Mononuclear cell (primary cell): ENCODE results near the gene PSMB9. TPM values are rescaled to one million over a fixed set of nuclear protein-coding genes. Genes with fewer than 3 reads are reported as not detected.

Experiments
- H3K27me3 ChIP-seq: 2 replicates; pipeline ENCODE4 v1.6.0; 2011; ENCODE audit warnings: low read length, control low read depth; ENCODE audit not compliant: insufficient read depth
- H3K4me1 ChIP-seq: 2 replicates; pipeline ENCODE4 v1.5.1; 2011; ENCODE audit warnings: mild to moderate bottlenecking, low read length, control low read depth; ENCODE audit not compliant: insufficient read depth
- H3K4me3 ChIP-seq: 2 replicates; pipeline ENCODE4 v1.5.1; 2011; ENCODE audit warnings: mild to moderate bottlenecking, low read length, moderate library complexity
- H3K9me3 ChIP-seq: 2 replicates; pipeline ENCODE4 v1.5.1; 2011; ENCODE audit warnings: low read depth, mild to moderate bottlenecking, control low read depth, low read length
- total RNA-seq: library from RNA; depleted of rRNA; stranded (reverse); fragments of >200 nt; gene quantifications from one replicate; pipeline ENCODE4 v1.2.3, GENCODE V29; 2012

Gene PSMB9
- total RNA-seq, 1 donor, result 18.7 TPM

GRCh38 chr6:32845384-32845884 lies 8.6 kb upstream of the PSMB9 start:
- Histone ChIP-seq H3K4me1 (peaks cover 82% of the 10 kb centered on the region), H3K9me3 (no peaks in the 10 kb centered on the region), H3K4me3 (peak overlapping the region; percentile 78), H3K27me3 (no peaks in the 10 kb centered on the region)

DNA sequence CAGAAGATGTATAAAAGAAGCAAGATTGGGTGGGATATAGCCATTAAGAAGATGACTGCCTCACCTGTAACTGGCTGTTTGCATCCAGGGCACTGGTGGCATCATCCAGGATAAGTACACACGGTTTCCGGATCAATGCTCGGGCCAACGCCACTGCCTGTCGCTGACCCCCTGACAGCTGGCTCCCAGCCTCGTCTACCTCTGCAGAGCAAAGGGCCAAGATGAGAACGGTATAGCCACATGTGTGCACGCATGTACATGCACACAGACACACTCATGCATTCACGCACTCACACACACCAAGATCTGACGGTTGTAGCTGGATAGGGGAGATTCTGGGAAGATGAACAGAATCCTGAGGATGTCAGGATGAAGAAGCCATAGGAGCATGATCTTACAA lies 7.0 kb upstream of the PSMB9 start:
- H3K4me1 ChIP-seq, result peaks cover 82% of the 10 kb centered on the region
- no peaks in the 10 kb centered on the region for H3K9me3 ChIP-seq
- H3K4me3 ChIP-seq, result no peak overlapping the region
- no peaks in the 10 kb centered on the region for H3K27me3 ChIP-seq

DNA sequence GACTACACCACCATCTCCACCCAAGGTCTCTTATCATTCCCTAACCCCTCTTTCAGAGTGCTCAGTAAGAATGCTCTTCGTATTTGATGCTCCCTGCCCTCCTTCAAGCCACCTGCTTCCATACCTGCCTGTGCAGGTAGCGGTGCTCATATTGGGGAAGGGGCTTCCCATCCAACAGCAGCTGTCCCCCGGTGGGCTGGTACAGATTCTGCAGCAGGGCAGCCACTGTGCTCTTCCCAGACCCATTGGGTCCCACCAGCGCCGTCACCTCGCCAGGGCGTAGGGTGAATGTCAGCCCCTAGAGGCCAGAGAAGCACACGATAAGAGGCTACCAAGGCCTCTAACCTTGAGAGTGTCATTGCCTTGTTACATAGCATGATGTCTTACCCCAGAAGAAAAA lies 6.2 kb upstream of the PSMB9 start:
- Histone ChIP-seq H3K9me3 (no peaks in the 10 kb centered on the region), H3K4me1 (peaks cover 80% of the 10 kb centered on the region), H3K27me3 (no peaks in the 10 kb centered on the region), H3K4me3 (no peak overlapping the region)

GRCh38 chr6:32849126-32849525 lies 4.9 kb upstream of the PSMB9 start:
- Histone ChIP-seq H3K4me3 (no peak overlapping the region), H3K4me1 (peaks cover 75% of the 10 kb centered on the region), H3K27me3 (no peaks in the 10 kb centered on the region), H3K9me3 (no peaks in the 10 kb centered on the region)

DNA sequence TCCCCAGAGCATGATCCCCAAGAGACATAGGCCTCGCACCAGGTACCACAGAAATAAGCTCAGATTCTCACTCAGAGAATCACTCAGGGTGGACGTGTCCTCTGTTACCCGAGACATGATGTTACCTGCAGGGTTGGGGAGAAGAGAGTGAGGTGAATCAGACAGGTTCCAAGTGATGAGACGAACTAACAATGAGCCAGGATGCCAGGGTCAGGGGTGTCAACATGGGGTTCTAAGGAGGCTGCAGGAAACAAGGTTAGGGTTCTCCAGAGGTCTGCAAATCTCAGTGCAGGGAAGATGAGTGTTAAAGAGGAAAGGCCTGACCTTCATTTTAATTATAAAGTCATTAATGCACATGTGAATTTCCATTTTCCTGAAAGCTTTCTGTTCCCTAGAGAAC lies 3.0 kb upstream of the PSMB9 start:
- no peak overlapping the region for H3K4me3 ChIP-seq
- H3K27me3 ChIP-seq, result no peaks in the 10 kb centered on the region
- no peaks in the 10 kb centered on the region for H3K9me3 ChIP-seq
- H3K4me1 ChIP-seq, result peaks cover 80% of the 10 kb centered on the region

- Histone ChIP-seq H3K9me3 (no peaks in the 10 kb centered on the region), H3K4me1 (peaks cover 80% of the 10 kb centered on the region), H3K4me3 (peak overlapping the region; percentile 95), H3K27me3 (no peaks in the 10 kb centered on the region)
Observed at GRCh38 chr6:32852018-32852843, 1.8 kb upstream of the PSMB9 start.

DNA sequence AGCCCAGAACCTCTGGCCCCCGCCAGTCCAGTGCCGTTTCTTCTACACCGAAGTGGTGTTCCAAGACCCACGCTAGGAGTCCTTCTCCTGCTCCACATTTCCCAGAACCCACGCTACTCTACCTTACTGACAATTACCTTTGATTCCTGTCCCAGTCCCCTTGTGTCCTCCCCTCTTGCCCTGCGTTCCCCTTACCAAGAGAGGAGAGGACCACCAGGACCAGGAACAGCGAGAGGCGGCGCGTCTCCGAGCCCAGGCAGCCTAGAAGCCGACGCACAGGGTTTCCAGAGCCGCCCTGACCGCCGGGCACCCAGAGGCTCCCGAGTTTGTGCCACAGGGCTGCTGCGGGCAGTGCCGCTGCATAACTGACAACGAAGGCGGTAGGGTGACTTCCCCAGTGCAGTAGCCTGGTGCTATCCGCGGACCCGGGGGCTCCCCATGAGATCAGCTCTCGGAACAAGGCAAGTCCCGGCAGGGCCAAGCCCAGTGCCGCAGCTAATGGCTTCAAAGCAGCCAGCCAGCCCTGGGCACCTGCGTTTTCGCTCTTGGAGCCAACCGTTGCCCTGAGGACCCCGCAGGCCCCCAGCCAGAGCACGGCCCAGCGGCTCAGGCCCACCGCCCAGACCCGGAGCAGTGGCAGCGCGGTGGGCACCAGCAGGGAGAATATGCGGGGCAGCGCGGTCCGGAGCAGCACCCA lies 1.0 kb upstream of the PSMB9 start:
- peak overlapping the region; percentile 95 for H3K4me3 ChIP-seq
- H3K9me3 ChIP-seq, result no peaks in the 10 kb centered on the region
- H3K4me1 ChIP-seq, result peaks cover 78% of the 10 kb centered on the region
- H3K27me3 ChIP-seq, result no peaks in the 10 kb centered on the region

GRCh38 chr6:32854376-32855178 lies 585 bp downstream of the PSMB9 start:
- Histone ChIP-seq H3K4me1 (peaks cover 73% of the 10 kb centered on the region), H3K4me3 (peak overlapping the region; percentile 95), H3K9me3 (no peaks in the 10 kb centered on the region), H3K27me3 (no peaks in the 10 kb centered on the region)

GRCh38 chr6:32855467-32856174 lies 1.6 kb downstream of the PSMB9 start:
- Histone ChIP-seq H3K4me1 (peaks cover 62% of the 10 kb centered on the region), H3K27me3 (no peaks in the 10 kb centered on the region), H3K9me3 (no peaks in the 10 kb centered on the region), H3K4me3 (peak overlapping the region; percentile 95)

GRCh38 chr6:32857156-32857891 lies 3.3 kb downstream of the PSMB9 start:
- H3K27me3 ChIP-seq, result no peaks in the 10 kb centered on the region
- peaks cover 51% of the 10 kb centered on the region for H3K4me1 ChIP-seq
- H3K9me3 ChIP-seq, result no peaks in the 10 kb centered on the region
- H3K4me3 ChIP-seq, result no peak overlapping the region

GRCh38 chr6:32858194-32858593 lies 4.2 kb downstream of the PSMB9 start:
- H3K4me1 ChIP-seq, result peaks cover 53% of the 10 kb centered on the region
- no peaks in the 10 kb centered on the region for H3K27me3 ChIP-seq
- H3K4me3 ChIP-seq, result no peak overlapping the region
- H3K9me3 ChIP-seq, result no peaks in the 10 kb centered on the region

GRCh38 chr6:32860674-32861073 lies 6.7 kb downstream of the PSMB9 start:
- Histone ChIP-seq H3K4me1 (peaks cover 44% of the 10 kb centered on the region), H3K27me3 (no peaks in the 10 kb centered on the region), H3K4me3 (no peak overlapping the region), H3K9me3 (no peaks in the 10 kb centered on the region)

DNA sequence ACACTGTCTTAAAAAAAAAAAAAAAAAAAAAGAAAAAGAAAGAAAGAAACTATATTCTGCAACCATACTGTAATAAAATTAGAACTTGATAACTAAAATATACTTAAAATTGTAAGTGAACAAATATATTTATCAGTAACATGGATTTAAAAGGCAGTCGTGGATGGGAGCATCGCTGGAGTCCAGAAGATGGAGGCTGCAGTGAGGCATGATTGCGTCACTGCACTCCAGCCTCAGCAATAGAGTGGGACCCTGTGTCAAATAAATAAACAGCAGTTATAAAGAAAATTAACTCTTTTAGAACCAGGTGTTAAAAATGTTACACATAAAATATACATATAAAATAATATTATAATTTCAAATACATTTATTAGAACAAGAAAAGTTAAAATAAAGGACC lies 8.7 kb downstream of the PSMB9 start:
- Histone ChIP-seq H3K4me3 (no peak overlapping the region), H3K4me1 (peaks cover 41% of the 10 kb centered on the region), H3K27me3 (no peaks in the 10 kb centered on the region), H3K9me3 (no peaks in the 10 kb centered on the region)
